Frontal cortex (tissue), 4 donors: Measurements from ENCODE around the gene CTIF. TPM values are rescaled to one million over a fixed set of nuclear protein-coding genes. Genes with fewer than 3 reads are reported as not detected.
"Not testable (repeated sequence)": the region's sequence is repeated elsewhere in the genome, so short reads cannot be mapped to it uniquely, and the experiment has no call there.

Experiments used
- DNase-seq, 2 donors: peaks; one replicate each; pipeline ENCODE4 v3.0.0; 2012; ENCODE audit warnings: low spot score in 2 of 2
- FAIRE-seq: peaks from 2 replicates; lab custom pipeline; 2012; peaks lifted over from hg19 to GRCh38; lab: Jason Lieb, UNC
- total RNA-seq: library from RNA; depleted of rRNA; stranded (reverse); fragments of >200 nt; gene quantifications from one replicate; pipeline ENCODE4 v1.2.3, GENCODE V29; 2014
- donor health status: control.
- donor health status: control.
- donor health status: control.

Gene CTIF
- total RNA-seq, 1 donor from 2014 or later, result 42.0 TPM

GRCh38 chr18:48861181-48861708 lies 322.4 kb downstream of the CTIF start:
- no peak for DNase-seq
- FAIRE-seq, result no peak

GRCh38 chr18:48862132-48862531 lies 323.3 kb downstream of the CTIF start:
- FAIRE-seq (no peak), DNase-seq (no peak)

GRCh38 chr18:48862678-48863270 lies 323.9 kb downstream of the CTIF start:
- no peak for FAIRE-seq
- DNase-seq, result no peak

GRCh38 chr18:48863432-48864065 lies 324.7 kb downstream of the CTIF start:
- no peak for FAIRE-seq
- DNase-seq, result no peak

- no peak for FAIRE-seq
- no peak for DNase-seq
Measured at GRCh38 chr18:48864876-48865275, 326.0 kb downstream of the CTIF start.

GRCh38 chr18:48866028-48866733 lies 327.4 kb downstream of the CTIF start:
- no peak for FAIRE-seq
- DNase-seq, result peak; percentile 57 to 74

- DNase-seq, result no peak
- FAIRE-seq, result no peak
Measured at GRCh38 chr18:48866856-48867255, 328.0 kb downstream of the CTIF start.

GRCh38 chr18:48867978-48868377 lies 329.1 kb downstream of the CTIF start:
- FAIRE-seq, result no peak
- DNase-seq, result no peak

- FAIRE-seq (no peak), DNase-seq (no peak)
Measured at GRCh38 chr18:48868468-48869466, 329.9 kb downstream of the CTIF start.

GRCh38 chr18:48869591-48869990 lies 330.8 kb downstream of the CTIF start:
- FAIRE-seq (no peak), DNase-seq (no peak)

- not testable (repeated sequence) for FAIRE-seq, DNase-seq
Measured at GRCh38 chr18:48870926-48871325, 332.1 kb downstream of the CTIF start.

GRCh38 chr18:48871391-48872166 lies 332.7 kb downstream of the CTIF start:
- DNase-seq (no peak), FAIRE-seq (no peak)

- FAIRE-seq (no peak), DNase-seq (no peak)
Measured at GRCh38 chr18:48872234-48873145, 333.7 kb downstream of the CTIF start.

GRCh38 chr18:48874233-48874632 lies 335.4 kb downstream of the CTIF start:
- FAIRE-seq (no peak), DNase-seq (no peak)

- FAIRE-seq (no peak), DNase-seq (no peak)
Measured at GRCh38 chr18:48874701-48875162, 335.9 kb downstream of the CTIF start.

GRCh38 chr18:48875314-48875941 lies 336.6 kb downstream of the CTIF start:
- no peak for FAIRE-seq
- DNase-seq, result no peak

- no peak for DNase-seq
- no peak for FAIRE-seq
Measured at GRCh38 chr18:48875942-48876511, 337.2 kb downstream of the CTIF start.
